DOHH2 (cell line): ENCODE data around the gene RLN3.

ENCODE experiments used
- EZH2phosphoT487 ChIP-seq: fragments of 200-600 bp; sonication (generic); IDR thresholded peaks from 2 replicates; pipeline ENCODE4 v1.6.1; 2017; ENCODE audit warnings: borderline replicate concordance, mild to moderate bottlenecking, antibody characterized with exemption, low read length, moderate library complexity, mixed read lengths
- TF ChIP-seq, protein P1 (sequence below): fragments of 200-600 bp; sonication (generic); IDR thresholded peaks from one replicate; pipeline ENCODE4 v1.5.1; 2014; ENCODE audit warnings: antibody characterized with exemption, mild to moderate bottlenecking, low read depth, low read length; ENCODE audit not compliant: poor library complexity, severe bottlenecking

DNA sequence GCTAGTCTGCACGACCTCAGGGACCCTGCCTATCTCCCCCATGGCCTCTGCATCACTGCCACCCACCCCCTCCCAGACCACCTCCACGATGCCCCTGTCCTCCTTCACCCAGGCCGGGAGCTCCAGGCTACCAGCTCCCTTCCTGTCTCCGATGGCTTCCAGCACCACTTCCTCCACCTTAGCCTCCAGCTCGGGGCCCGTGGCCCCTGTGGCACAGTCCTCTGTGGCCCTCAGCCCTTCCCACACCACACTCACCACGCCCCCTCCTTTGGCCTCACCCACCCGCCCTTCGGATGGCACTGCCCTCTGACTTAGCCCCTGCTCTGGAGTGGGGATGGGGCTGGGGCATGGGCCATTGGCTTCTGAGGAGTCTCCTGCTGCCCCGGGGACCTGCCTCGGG lies 26.8 kb downstream of the RLN3 start:
- TF ChIP-seq, protein P1, sequence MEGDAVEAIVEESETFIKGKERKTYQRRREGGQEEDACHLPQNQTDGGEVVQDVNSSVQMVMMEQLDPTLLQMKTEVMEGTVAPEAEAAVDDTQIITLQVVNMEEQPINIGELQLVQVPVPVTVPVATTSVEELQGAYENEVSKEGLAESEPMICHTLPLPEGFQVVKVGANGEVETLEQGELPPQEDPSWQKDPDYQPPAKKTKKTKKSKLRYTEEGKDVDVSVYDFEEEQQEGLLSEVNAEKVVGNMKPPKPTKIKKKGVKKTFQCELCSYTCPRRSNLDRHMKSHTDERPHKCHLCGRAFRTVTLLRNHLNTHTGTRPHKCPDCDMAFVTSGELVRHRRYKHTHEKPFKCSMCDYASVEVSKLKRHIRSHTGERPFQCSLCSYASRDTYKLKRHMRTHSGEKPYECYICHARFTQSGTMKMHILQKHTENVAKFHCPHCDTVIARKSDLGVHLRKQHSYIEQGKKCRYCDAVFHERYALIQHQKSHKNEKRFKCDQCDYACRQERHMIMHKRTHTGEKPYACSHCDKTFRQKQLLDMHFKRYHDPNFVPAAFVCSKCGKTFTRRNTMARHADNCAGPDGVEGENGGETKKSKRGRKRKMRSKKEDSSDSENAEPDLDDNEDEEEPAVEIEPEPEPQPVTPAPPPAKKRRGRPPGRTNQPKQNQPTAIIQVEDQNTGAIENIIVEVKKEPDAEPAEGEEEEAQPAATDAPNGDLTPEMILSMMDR, result no peak
- no peak for TF ChIP-seq EZH2phosphoT487
